Activated T-cell treated with anti-CD3 and anti-CD28 coated beads, Interleukin-2, amount 50 U/mL, for 72 hours (primary cell): Measurements from ENCODE around the gene CENPP. TPM values are rescaled to one million over a fixed set of nuclear protein-coding genes. Genes with fewer than 3 reads are reported as not detected.

Source experiments
- ATAC-seq, 2 donors: fragments of 150-1000 bp; cut with Tn5 transposase; replicated peaks in 1 of 2; 2 replicates each; pipeline ENCODE4 v1.10.0; 2021; ENCODE audit warnings: moderate library complexity in 2 of 2, mild to moderate bottlenecking in 1 of 2
- DNase-seq, 2 donors: peaks; one replicate each; pipeline ENCODE4 v3.0.0; 2021 to 2022; ENCODE audit warnings: mixed read lengths in 1 of 2
- H3K27ac Mint-ChIP-seq: one replicate; pipeline ENCODE4 v1.8.0; 2022; ENCODE audit warnings: mild to moderate bottlenecking, moderate library complexity, mixed read lengths
- H3K27me3 Mint-ChIP-seq: one replicate; pipeline ENCODE4 v1.8.0; 2022; ENCODE audit warnings: low read depth, mixed read lengths
- H3K36me3 Mint-ChIP-seq, 2 donors: one replicate each; pipeline ENCODE4 v1.8.0; 2022; ENCODE audit warnings: mixed read lengths in 2 of 2, mild to moderate bottlenecking in 1 of 2; ENCODE audit not compliant: insufficient read depth in 2 of 2
- H3K4me1 Mint-ChIP-seq: one replicate; pipeline ENCODE4 v1.8.0; 2022; ENCODE audit warnings: low read depth, mixed read lengths
- H3K4me3 Mint-ChIP-seq, 2 donors: one replicate each; pipeline ENCODE4 v1.8.0; 2022; ENCODE audit warnings: mild to moderate bottlenecking in 2 of 2, mixed read lengths in 2 of 2, moderate library complexity in 2 of 2
- H3K9me3 Mint-ChIP-seq, 2 donors: one replicate each; pipeline ENCODE4 v1.8.0; 2022; ENCODE audit warnings: mixed read lengths in 2 of 2
- total RNA-seq, 2 donors: library from RNA; stranded (reverse); gene quantifications; one replicate each; pipeline ENCODE4 v1.2.3, GENCODE V29; 2022

Gene CENPP
- total RNA-seq, 2 donors from 2014 or later = 25.2 to 28.2 TPM

DNA sequence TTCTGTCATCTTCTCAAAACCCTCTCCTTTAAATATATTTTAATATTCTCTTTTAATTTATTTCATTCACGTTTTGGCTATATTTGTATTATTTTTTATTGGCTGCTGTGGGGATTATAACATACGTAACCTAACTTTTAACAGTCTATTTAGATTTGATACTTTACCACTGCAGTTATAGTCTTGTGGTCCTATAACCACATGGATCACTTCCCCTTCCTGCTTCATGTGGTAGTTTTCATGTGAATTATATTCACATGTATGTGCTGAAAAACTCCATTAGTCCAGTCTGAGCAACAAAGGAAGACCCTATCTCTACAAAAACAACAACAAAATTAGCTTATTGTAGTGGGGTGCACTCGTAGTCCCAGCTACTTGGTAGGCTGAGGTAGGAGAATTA is 34.3 kb downstream of the CENPP start:
- Mint-ChIP-seq H3K4me1 (no peaks in the 10 kb centered on the region), H3K27me3 (no peaks in the 10 kb centered on the region), H3K27ac (no peak overlapping the region), H3K9me3 (peaks cover 1 to 5% of the 10 kb centered on the region in 2 donors), H3K36me3 (peaks cover 7 to 25% of the 10 kb centered on the region in 2 donors), H3K4me3 (no peak overlapping the region)
- ATAC-seq (no peak), DNase-seq (no peak)

DNA sequence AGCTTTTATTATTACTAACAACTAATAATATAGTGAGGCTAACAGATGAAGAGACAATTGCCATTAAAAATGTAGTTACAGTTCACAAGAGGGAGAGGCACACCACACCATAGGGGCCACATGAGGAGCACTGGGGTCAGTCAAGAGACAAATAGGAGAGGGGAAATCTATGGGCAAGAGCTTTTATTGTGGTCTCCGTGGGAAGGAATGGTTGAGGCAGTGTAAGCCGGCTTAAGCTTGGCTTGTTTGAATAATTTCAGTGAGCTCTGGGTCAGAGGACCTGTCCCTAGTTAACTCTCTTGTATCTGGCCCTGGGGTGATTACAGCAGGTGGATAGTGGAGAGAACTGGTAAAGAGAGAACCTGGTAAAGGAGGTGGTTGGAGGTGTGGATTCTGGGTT is 43.3 kb downstream of the CENPP start:
- Mint-ChIP-seq H3K27me3 (no peaks in the 10 kb centered on the region), H3K36me3 (peaks cover 8 to 16% of the 10 kb centered on the region in 2 donors), H3K27ac (no peak overlapping the region), H3K4me1 (no peaks in the 10 kb centered on the region), H3K4me3 (no peak overlapping the region), H3K9me3 (peaks cover 4 to 5% of the 10 kb centered on the region in 2 donors)
- ATAC-seq (no peak), DNase-seq (no peak)

DNA sequence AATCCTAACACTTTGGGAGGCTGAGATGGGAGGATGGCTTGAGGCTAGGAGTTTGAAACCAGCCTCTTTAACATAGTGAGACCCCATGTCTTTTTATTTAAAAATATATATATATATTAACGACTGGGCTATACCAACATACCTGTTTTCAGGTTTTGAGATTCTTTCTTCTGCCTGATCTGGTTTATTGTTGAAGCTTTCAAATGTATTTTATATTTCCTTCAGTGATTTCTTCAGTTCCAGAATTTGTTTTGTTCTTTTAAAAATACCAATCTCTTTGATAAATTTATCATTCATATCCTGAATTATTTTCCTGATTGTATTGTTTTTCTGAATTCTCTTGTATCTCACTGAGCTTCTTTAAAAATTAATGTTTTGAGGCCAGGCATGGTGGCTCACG is 47.4 kb downstream of the CENPP start:
- no peak for DNase-seq
- no peak overlapping the region for H3K27ac Mint-ChIP-seq
- H3K4me3 Mint-ChIP-seq = no peak overlapping the region
- H3K36me3 Mint-ChIP-seq = peaks cover 16 to 32% of the 10 kb centered on the region in 2 donors
- peaks cover 5 to 7% of the 10 kb centered on the region in 2 donors for H3K9me3 Mint-ChIP-seq
- no peaks in the 10 kb centered on the region for H3K27me3 Mint-ChIP-seq
- H3K4me1 Mint-ChIP-seq = no peaks in the 10 kb centered on the region
- no peak for ATAC-seq

DNA sequence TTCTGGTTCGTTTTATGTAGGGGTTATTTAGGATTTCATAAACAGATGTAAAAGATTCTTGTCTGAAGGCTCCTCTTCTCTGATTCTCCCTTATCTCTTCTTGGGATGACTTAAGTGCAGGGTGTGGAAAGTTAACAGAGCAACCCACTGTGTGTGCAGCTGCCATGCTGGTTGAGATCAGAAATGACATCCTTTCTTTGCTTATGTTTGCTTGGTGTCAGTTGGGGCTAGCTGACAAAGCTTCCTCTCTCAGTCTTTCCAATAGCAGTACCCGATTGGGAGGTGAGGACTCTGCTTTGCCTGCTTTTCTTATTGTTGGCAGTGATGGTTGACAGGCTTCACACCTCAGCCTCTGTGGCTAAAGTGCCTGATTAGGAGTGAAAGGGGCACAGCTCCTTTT is 52.1 kb downstream of the CENPP start:
- Mint-ChIP-seq H3K27ac (no peak overlapping the region), H3K4me3 (no peak overlapping the region), H3K27me3 (no peaks in the 10 kb centered on the region), H3K4me1 (peaks cover 7% of the 10 kb centered on the region), H3K36me3 (peaks cover 10 to 24% of the 10 kb centered on the region in 2 donors), H3K9me3 (peaks cover 2% of the 10 kb centered on the region in 2 donors)
- ATAC-seq (no peak), DNase-seq (no peak)

DNA sequence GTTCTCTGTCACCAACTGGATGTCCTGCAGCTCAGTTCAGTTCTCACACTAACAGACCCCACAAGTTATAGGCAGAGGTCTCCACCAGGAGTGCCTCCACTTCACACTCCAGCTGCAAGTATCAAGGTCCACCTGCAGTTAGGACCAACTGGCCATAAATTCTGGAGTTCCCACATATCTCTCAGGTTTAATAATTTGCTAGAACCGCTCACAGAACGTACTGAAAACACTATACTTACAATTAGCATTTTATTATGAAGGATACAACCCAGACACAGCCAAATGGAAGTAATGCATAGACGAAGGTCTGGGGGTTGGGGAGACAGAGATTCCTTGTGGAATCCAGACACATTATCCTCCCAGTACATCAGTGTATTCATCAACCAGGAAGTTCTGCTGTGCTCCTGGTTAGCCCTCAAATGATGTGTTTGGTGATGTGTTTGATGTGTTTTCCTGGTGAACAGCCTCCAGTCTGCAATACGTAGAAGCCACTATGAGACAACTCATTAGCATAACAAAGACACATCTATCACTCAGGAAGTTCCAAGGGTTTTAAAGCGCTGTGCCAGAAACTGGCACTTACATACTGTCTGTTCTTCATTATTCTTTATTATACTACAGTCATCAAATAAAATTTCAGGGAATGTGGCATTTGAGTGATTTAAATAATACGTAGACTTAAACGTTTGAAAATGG is 53.3 kb downstream of the CENPP start:
- Mint-ChIP-seq H3K36me3 (peaks cover 7 to 20% of the 10 kb centered on the region in 2 donors), H3K9me3 (peaks cover 2% of the 10 kb centered on the region in 2 donors), H3K4me3 (peak overlapping the region in 1 of 2 donors; percentile 39), H3K27me3 (no peaks in the 10 kb centered on the region), H3K27ac (peak overlapping the region; percentile 88), H3K4me1 (peaks cover 7% of the 10 kb centered on the region)
- peak in 1 of 2 donors; percentile 42 for ATAC-seq
- DNase-seq = no peak

- H3K36me3 Mint-ChIP-seq = peaks cover 4 to 8% of the 10 kb centered on the region in 2 donors
- DNase-seq (no peak), ATAC-seq (no peak)
- peaks cover 7% of the 10 kb centered on the region for H3K4me1 Mint-ChIP-seq
- H3K9me3 Mint-ChIP-seq = peaks cover 0 to under 1% of the 10 kb centered on the region in 2 donors
- H3K27me3 Mint-ChIP-seq = no peaks in the 10 kb centered on the region
- H3K4me3 Mint-ChIP-seq = no peak overlapping the region
- H3K27ac Mint-ChIP-seq = no peak overlapping the region
Observed at GRCh38 chr9:92380603-92381002, 54.9 kb downstream of the CENPP start.

- peaks cover 14% of the 10 kb centered on the region for H3K4me1 Mint-ChIP-seq
- no peaks in the 10 kb centered on the region for H3K27me3 Mint-ChIP-seq
- DNase-seq (no peak), ATAC-seq (no peak)
- H3K4me3 Mint-ChIP-seq = no peak overlapping the region
- no peak overlapping the region for H3K27ac Mint-ChIP-seq
- no peaks in the 10 kb centered on the region for H3K36me3 Mint-ChIP-seq
- no peaks in the 10 kb centered on the region for H3K9me3 Mint-ChIP-seq
Observed at GRCh38 chr9:92381775-92382174, 56.0 kb downstream of the CENPP start.

GRCh38 chr9:92384375-92384774 is 58.6 kb downstream of the CENPP start:
- no peak for DNase-seq
- Mint-ChIP-seq H3K27me3 (no peaks in the 10 kb centered on the region), H3K27ac (no peak overlapping the region), H3K36me3 (no peaks in the 10 kb centered on the region), H3K4me1 (peaks cover 11% of the 10 kb centered on the region), H3K9me3 (no peaks in the 10 kb centered on the region), H3K4me3 (no peak overlapping the region)
- no peak for ATAC-seq

GRCh38 chr9:92385001-92385400 is 59.2 kb downstream of the CENPP start:
- Mint-ChIP-seq H3K27ac (no peak overlapping the region), H3K9me3 (no peaks in the 10 kb centered on the region), H3K4me1 (peaks cover 7% of the 10 kb centered on the region), H3K4me3 (no peak overlapping the region), H3K36me3 (no peaks in the 10 kb centered on the region), H3K27me3 (no peaks in the 10 kb centered on the region)
- no peak for DNase-seq
- no peak for ATAC-seq

GRCh38 chr9:92385477-92385876 is 59.7 kb downstream of the CENPP start:
- peaks cover 7% of the 10 kb centered on the region for H3K4me1 Mint-ChIP-seq
- no peak for ATAC-seq
- H3K27me3 Mint-ChIP-seq = no peaks in the 10 kb centered on the region
- no peaks in the 10 kb centered on the region for H3K9me3 Mint-ChIP-seq
- no peaks in the 10 kb centered on the region for H3K36me3 Mint-ChIP-seq
- H3K4me3 Mint-ChIP-seq = no peak overlapping the region
- no peak for DNase-seq
- no peak overlapping the region for H3K27ac Mint-ChIP-seq

GRCh38 chr9:92385953-92386352 is 60.2 kb downstream of the CENPP start:
- DNase-seq (no peak), ATAC-seq (no peak)
- no peak overlapping the region for H3K4me3 Mint-ChIP-seq
- no peaks in the 10 kb centered on the region for H3K36me3 Mint-ChIP-seq
- H3K27ac Mint-ChIP-seq = no peak overlapping the region
- no peaks in the 10 kb centered on the region for H3K27me3 Mint-ChIP-seq
- peaks cover 7% of the 10 kb centered on the region for H3K4me1 Mint-ChIP-seq
- no peaks in the 10 kb centered on the region for H3K9me3 Mint-ChIP-seq

GRCh38 chr9:92392690-92393089 is 66.9 kb downstream of the CENPP start:
- Mint-ChIP-seq H3K36me3 (no peaks in the 10 kb centered on the region), H3K27me3 (no peaks in the 10 kb centered on the region), H3K4me3 (no peak overlapping the region), H3K9me3 (no peaks in the 10 kb centered on the region), H3K4me1 (no peaks in the 10 kb centered on the region), H3K27ac (no peak overlapping the region)
- DNase-seq (no peak), ATAC-seq (no peak)

- Mint-ChIP-seq H3K4me1 (no peaks in the 10 kb centered on the region), H3K9me3 (no peaks in the 10 kb centered on the region), H3K4me3 (no peak overlapping the region), H3K27me3 (no peaks in the 10 kb centered on the region), H3K27ac (no peak overlapping the region), H3K36me3 (no peaks in the 10 kb centered on the region)
- DNase-seq = no peak
- ATAC-seq = no peak
Observed at GRCh38 chr9:92393686-92394085, 67.9 kb downstream of the CENPP start.

- Mint-ChIP-seq H3K27me3 (no peaks in the 10 kb centered on the region), H3K4me1 (no peaks in the 10 kb centered on the region)
Observed at GRCh38 chr9:92395617-92396016, 69.9 kb downstream of the CENPP start.

More at GRCh38 chr9:92395617-92396016, 69.9 kb downstream of the CENPP start:
- ATAC-seq = no peak
- DNase-seq = no peak
- Mint-ChIP-seq H3K36me3 (no peaks in the 10 kb centered on the region), H3K9me3 (no peaks in the 10 kb centered on the region), H3K27ac (no peak overlapping the region), H3K4me3 (no peak overlapping the region)
